ENCODE data around the gene KCNAB2.

Gene KCNAB2

GRCh38 chr1:6118415-6118814 lies 72.7 kb downstream of the KCNAB2 start:
- H3K4me3 ChIP-seq (ENCODE audit: low read depth, low read length): no peak overlapping the region
- no peak for TF ChIP-seq CTCF (conservative IDR thresholded peaks at IDR 0.05; ENCODE audit: low read depth, low read length)
- DNase-seq (ENCODE audit: low read depth): peak; percentile 36

GRCh38 chr1:6121021-6121421 lies 75.3 kb downstream of the KCNAB2 start:
- TF ChIP-seq CTCF (conservative IDR thresholded peaks at IDR 0.05; ENCODE audit: low read depth, low read length): no peak

GRCh38 chr1:6121651-6122370 lies 76.1 kb downstream of the KCNAB2 start:
- no peak overlapping the region for H3K4me3 ChIP-seq (ENCODE audit: low read depth, low read length)

More at GRCh38 chr1:6121021-6121421, 75.3 kb downstream of the KCNAB2 start:
- H3K4me3 ChIP-seq (ENCODE audit: low read depth, low read length): no peak overlapping the region
- no peak for DNase-seq (ENCODE audit: low read depth)

GRCh38 chr1:6123083-6123482 lies 77.4 kb downstream of the KCNAB2 start:
- no peak for DNase-seq (ENCODE audit: low read depth)
- TF ChIP-seq CTCF (conservative IDR thresholded peaks at IDR 0.05; ENCODE audit: low read depth, low read length): no peak
- H3K4me3 ChIP-seq (ENCODE audit: low read depth, low read length): no peak overlapping the region

More at GRCh38 chr1:6121651-6122370, 76.1 kb downstream of the KCNAB2 start:
- no peak for TF ChIP-seq CTCF (conservative IDR thresholded peaks at IDR 0.05; ENCODE audit: low read depth, low read length)
- no peak for DNase-seq (ENCODE audit: low read depth)

GRCh38 chr1:6123816-6124215 lies 78.1 kb downstream of the KCNAB2 start:
- H3K4me3 ChIP-seq (ENCODE audit: low read depth, low read length): no peak overlapping the region
- DNase-seq (ENCODE audit: low read depth): no peak
- no peak for TF ChIP-seq CTCF (conservative IDR thresholded peaks at IDR 0.05; ENCODE audit: low read depth, low read length)

GRCh38 chr1:6124341-6124740 lies 78.7 kb downstream of the KCNAB2 start:
- H3K4me3 ChIP-seq (ENCODE audit: low read depth, low read length): no peak overlapping the region
- no peak for DNase-seq (ENCODE audit: low read depth)
- no peak for TF ChIP-seq CTCF (conservative IDR thresholded peaks at IDR 0.05; ENCODE audit: low read depth, low read length)

- no peak overlapping the region for H3K4me3 ChIP-seq (ENCODE audit: low read depth, low read length)
- no peak for DNase-seq (ENCODE audit: low read depth)
- no peak for TF ChIP-seq CTCF (conservative IDR thresholded peaks at IDR 0.05; ENCODE audit: low read depth, low read length)
Observed at GRCh38 chr1:6124746-6125365, 79.2 kb downstream of the KCNAB2 start.

All from choroid plexus epithelial cell (primary cell).